Keratinocyte (primary cell): Measurements from ENCODE around the gene SEC22A. TPM values are rescaled to one million over a fixed set of nuclear protein-coding genes. Genes with fewer than 3 reads are reported as not detected.

Experiments
- DNase-seq: peaks from one replicate; pipeline ENCODE4 v3.0.0-alpha.2; 2011; ENCODE audit warnings: low read depth, missing footprints, low spot score
- FAIRE-seq: peaks from 2 replicates; lab custom pipeline; 2011; peaks lifted over from hg19 to GRCh38; lab: Jason Lieb, UNC
- H2AFZ ChIP-seq: 2 replicates; pipeline ENCODE4 v1.6.0; 2012; ENCODE audit warnings: low read length, control low read depth, inconsistent platforms; ENCODE audit not compliant: control insufficient read depth
- H3K27ac ChIP-seq: 2 replicates; pipeline ENCODE4 v1.5.1; 2011; ENCODE audit warnings: low read length; ENCODE audit not compliant: control insufficient read depth, insufficient read depth
- H3K27me3 ChIP-seq: 3 replicates; pipeline ENCODE4 v1.6.0; 2011; ENCODE audit warnings: low read length; ENCODE audit not compliant: control insufficient read depth, insufficient read depth; ENCODE audit errors: extremely low read depth
- H3K36me3 ChIP-seq, 2 experiments: 2 replicates in 1 of 2; 3 replicates in 1 of 2; pipeline ENCODE4 v1.5.1; 2011; ENCODE audit warnings: low read length in 2 of 2, mild to moderate bottlenecking in 1 of 2; ENCODE audit not compliant: control insufficient read depth in 2 of 2, insufficient read depth in 2 of 2; ENCODE audit errors: extremely low read depth in 1 of 2
- H3K4me1 ChIP-seq: 3 replicates; pipeline ENCODE4 v1.5.1; 2011; ENCODE audit warnings: low read length; ENCODE audit not compliant: control insufficient read depth, insufficient read depth; ENCODE audit errors: extremely low read depth
- H3K4me2 ChIP-seq: 3 replicates; pipeline ENCODE4 v1.6.0; 2011; ENCODE audit warnings: low read depth, low read length; ENCODE audit not compliant: control insufficient read depth, insufficient read depth; ENCODE audit errors: extremely low read depth
- H3K4me3 ChIP-seq, 3 experiments: fragments of 200-600 bp in 1 of 3; sonication (generic) in 1 of 3; 2 replicates in 2 of 3; 3 replicates in 1 of 3; pipeline ENCODE4 v1.5.1; 2011 to 2016; ENCODE audit warnings: low read length in 3 of 3, mild to moderate bottlenecking in 3 of 3, control low read depth in 2 of 3, inconsistent platforms in 1 of 3, low read depth in 1 of 3, mixed read lengths in 1 of 3, mixed run types in 1 of 3, moderate library complexity in 1 of 3; ENCODE audit not compliant: control insufficient read depth in 2 of 3, insufficient read depth in 2 of 3; ENCODE audit errors: extremely low read depth in 1 of 3
- H3K79me2 ChIP-seq: 2 replicates; pipeline ENCODE4 v1.6.0; 2012; ENCODE audit warnings: low read length; ENCODE audit not compliant: control insufficient read depth, insufficient read depth
- H3K9ac ChIP-seq: 3 replicates; pipeline ENCODE4 v1.6.0; 2011; ENCODE audit warnings: low read length; ENCODE audit not compliant: control insufficient read depth, insufficient read depth; ENCODE audit errors: extremely low read depth
- H3K9me1 ChIP-seq: 3 replicates; pipeline ENCODE4 v1.6.0; 2011; ENCODE audit warnings: low read length; ENCODE audit not compliant: control insufficient read depth, insufficient read depth; ENCODE audit errors: extremely low read depth
- H3K9me3 ChIP-seq: 2 replicates; pipeline ENCODE4 v1.5.1; 2012; ENCODE audit warnings: low read depth, low read length; ENCODE audit not compliant: control insufficient read depth
- H4K20me1 ChIP-seq: 3 replicates; pipeline ENCODE4 v1.6.0; 2011; ENCODE audit warnings: low read length; ENCODE audit not compliant: control insufficient read depth, insufficient read depth; ENCODE audit errors: extremely low read depth
- EZH2 ChIP-seq: IDR thresholded peaks from one replicate; pipeline ENCODE4 v1.6.1; 2012; ENCODE audit warnings: inconsistent platforms, mild to moderate bottlenecking, low read length, moderate library complexity
- dilution Hi-C: fragments of 300-500 bp; cut with MboI; formaldehyde crosslinking; loops from one replicate; pipeline ENCODE4 v1.7.0; 2020; ENCODE audit warnings: low sequenced_read_pairs; ENCODE audit not compliant: extremely low pct_ligation_motif_present
- polyA plus RNA-seq, 5 experiments: library from polyadenylated mRNA; depleted of rRNA in 3 of 5; stranded (reverse) in 3 of 5; stranded (forward) in 1 of 5; unstranded in 1 of 5; fragments of >200 nt; gene quantifications; 1 replicate in 1 of 5; 2 replicates in 3 of 5; 3 replicates in 1 of 5; pipeline versions ENCODE4 v1.2.1 to v1.2.3, GENCODE V29; 2011 to 2012; ENCODE audit warnings: missing spikeins in 2 of 5, low read depth in 1 of 5, low replicate concordance in 1 of 5
- TF ChIP-seq, protein P1 (sequence below), 3 experiments: IDR thresholded peaks in 1 of 3; conservative IDR thresholded peaks in 1 of 3; optimal IDR thresholded peaks in 1 of 3; 2 replicates in 2 of 3; 3 replicates in 1 of 3; pipeline versions ENCODE3 to v1.5.1; 2011; ENCODE audit warnings: low read length in 3 of 3, mild to moderate bottlenecking in 3 of 3, moderate library complexity in 2 of 3, control low read depth in 1 of 3, inconsistent platforms in 1 of 3; ENCODE audit not compliant: insufficient read depth in 2 of 3; ENCODE audit errors: extremely low read depth in 1 of 3

The SEC22A gene
- polyA plus RNA-seq, 1 donor (not counting 4 experiments of a cell fraction or from before 2014, with no cell fraction given): 32.9 TPM

DNA sequence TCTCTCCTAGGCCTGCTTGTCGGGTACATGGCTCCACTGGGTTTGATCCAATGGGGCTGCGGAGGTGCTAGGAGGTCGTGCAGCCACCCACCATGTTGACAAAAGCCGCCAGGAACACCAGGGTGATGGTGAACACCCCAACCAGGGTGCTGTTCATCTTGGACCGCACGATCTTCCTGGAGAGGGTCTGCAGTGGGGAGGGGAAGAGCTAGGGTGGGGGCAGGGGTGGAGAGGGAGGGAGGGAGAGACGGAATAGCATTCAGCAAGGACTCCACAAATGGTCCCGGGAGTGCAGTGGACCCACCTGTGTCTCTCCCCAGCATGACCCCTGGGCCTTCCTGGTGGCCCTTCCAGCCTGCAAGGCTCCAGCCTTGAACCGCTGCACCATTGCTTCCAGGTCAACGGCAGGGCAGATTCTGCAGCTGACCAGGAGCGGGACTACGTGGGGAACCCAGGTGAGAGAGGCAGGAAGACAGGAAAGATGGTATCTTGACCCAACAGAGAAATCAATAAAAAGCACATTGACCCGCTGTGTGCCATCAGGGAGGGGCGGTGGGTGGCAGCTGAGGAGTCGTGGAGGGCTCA, 102.3 kb downstream of the SEC22A start:
- Histone ChIP-seq H3K27me3 (peaks cover 7% of the 10 kb centered on the region), H3K4me3 (no peak overlapping the region), H3K4me1 (no peaks in the 10 kb centered on the region), H2AFZ (no peak overlapping the region), H3K9ac (no peak overlapping the region), H3K9me3 (no peaks in the 10 kb centered on the region), H3K4me2 (no peak overlapping the region), H3K36me3 (no peaks in the 10 kb centered on the region), H3K27ac (no peak overlapping the region), H3K9me1 (no peaks in the 10 kb centered on the region), H4K20me1 (no peaks in the 10 kb centered on the region), H3K79me2 (no peaks in the 10 kb centered on the region)
- TF ChIP-seq EZH2: no peak
- TF ChIP-seq, protein P1, sequence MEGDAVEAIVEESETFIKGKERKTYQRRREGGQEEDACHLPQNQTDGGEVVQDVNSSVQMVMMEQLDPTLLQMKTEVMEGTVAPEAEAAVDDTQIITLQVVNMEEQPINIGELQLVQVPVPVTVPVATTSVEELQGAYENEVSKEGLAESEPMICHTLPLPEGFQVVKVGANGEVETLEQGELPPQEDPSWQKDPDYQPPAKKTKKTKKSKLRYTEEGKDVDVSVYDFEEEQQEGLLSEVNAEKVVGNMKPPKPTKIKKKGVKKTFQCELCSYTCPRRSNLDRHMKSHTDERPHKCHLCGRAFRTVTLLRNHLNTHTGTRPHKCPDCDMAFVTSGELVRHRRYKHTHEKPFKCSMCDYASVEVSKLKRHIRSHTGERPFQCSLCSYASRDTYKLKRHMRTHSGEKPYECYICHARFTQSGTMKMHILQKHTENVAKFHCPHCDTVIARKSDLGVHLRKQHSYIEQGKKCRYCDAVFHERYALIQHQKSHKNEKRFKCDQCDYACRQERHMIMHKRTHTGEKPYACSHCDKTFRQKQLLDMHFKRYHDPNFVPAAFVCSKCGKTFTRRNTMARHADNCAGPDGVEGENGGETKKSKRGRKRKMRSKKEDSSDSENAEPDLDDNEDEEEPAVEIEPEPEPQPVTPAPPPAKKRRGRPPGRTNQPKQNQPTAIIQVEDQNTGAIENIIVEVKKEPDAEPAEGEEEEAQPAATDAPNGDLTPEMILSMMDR (optimal IDR thresholded peaks at IDR 0.05 in 1 of 3, IDR thresholded peaks at IDR 0.05 in 1 of 3, conservative IDR thresholded peaks at IDR 0.05 in 1 of 3; ENCODE audit: extremely low read depth in 1 of 3, insufficient read depth in 2 of 3, low read length in 3 of 3): no peak
- DNase-seq (no peak), FAIRE-seq (no peak)
- dilution Hi-C loops: no loop called here

DNA sequence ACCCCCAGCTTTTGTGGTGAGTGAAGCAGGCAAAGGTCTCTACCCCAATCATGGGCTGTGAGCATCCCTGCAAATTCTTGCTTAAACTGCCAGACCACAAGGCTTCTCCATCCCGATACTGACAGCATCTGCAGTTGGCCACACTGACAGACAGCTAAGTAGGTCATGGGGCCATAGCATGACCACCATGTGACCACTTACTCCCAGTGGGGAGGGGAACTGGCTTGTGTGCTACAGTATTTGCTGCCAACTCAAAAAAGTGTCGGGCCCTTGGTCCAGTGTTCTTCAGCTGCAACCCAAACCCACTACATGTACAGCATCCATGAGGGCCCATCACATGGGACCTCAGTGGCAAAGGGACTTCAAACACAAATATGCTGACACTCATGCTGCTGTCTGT, 103.4 kb downstream of the SEC22A start:
- TF ChIP-seq, protein P1 (optimal IDR thresholded peaks at IDR 0.05 in 1 of 3, IDR thresholded peaks at IDR 0.05 in 1 of 3, conservative IDR thresholded peaks at IDR 0.05 in 1 of 3; ENCODE audit: extremely low read depth in 1 of 3, insufficient read depth in 2 of 3, low read length in 3 of 3): no peak
- no peak for TF ChIP-seq EZH2
- Histone ChIP-seq H3K27ac (no peak overlapping the region), H4K20me1 (peaks cover 3% of the 10 kb centered on the region), H3K9ac (no peak overlapping the region), H2AFZ (no peak overlapping the region), H3K9me1 (no peaks in the 10 kb centered on the region), H3K4me3 (no peak overlapping the region), H3K27me3 (peaks cover 11% of the 10 kb centered on the region), H3K4me1 (no peaks in the 10 kb centered on the region), H3K79me2 (no peaks in the 10 kb centered on the region), H3K36me3 (no peaks in the 10 kb centered on the region), H3K9me3 (no peaks in the 10 kb centered on the region), H3K4me2 (no peak overlapping the region)
- DNase-seq (no peak), FAIRE-seq (no peak)
- dilution Hi-C loops: no loop called here
